NT2/D1 (cell line): ENCODE measurements around the gene ZNF438.
"Not testable (repeated sequence)": the region's sequence is repeated elsewhere in the genome, so short reads cannot be mapped to it uniquely, and the experiment has no call there.

ENCODE experiments used
- DNase-seq: peaks from one replicate; pipeline ENCODE4 v3.0.0-alpha.2; 2011; ENCODE audit warnings: low read depth, low spot score
- H3K27me3 ChIP-seq: 2 replicates; pipeline ENCODE4 v1.6.0; 2011; ENCODE audit warnings: mild to moderate bottlenecking; ENCODE audit not compliant: insufficient read length, insufficient read depth
- H3K36me3 ChIP-seq: 2 replicates; pipeline ENCODE4 v1.6.1; 2011; ENCODE audit warnings: mild to moderate bottlenecking, low read length, mixed read lengths; ENCODE audit not compliant: insufficient read depth, insufficient read length
- H3K4me1 ChIP-seq: 2 replicates; pipeline ENCODE4 v1.5.1; 2011; ENCODE audit not compliant: insufficient read depth, insufficient read length
- H3K4me3 ChIP-seq: 2 replicates; pipeline ENCODE4 v1.5.1; 2011; ENCODE audit warnings: low read depth; ENCODE audit not compliant: insufficient read length
- H3K9ac ChIP-seq: 2 replicates; pipeline ENCODE4 v1.6.0; 2011; ENCODE audit warnings: low read depth; ENCODE audit not compliant: insufficient read length
- H3K9me3 ChIP-seq: 2 replicates; pipeline ENCODE4 v1.5.1; 2011; ENCODE audit warnings: mild to moderate bottlenecking, low read length; ENCODE audit not compliant: insufficient read depth
- SUZ12 ChIP-seq: IDR thresholded peaks from 2 replicates; pipeline ENCODE4 v1.6.1; 2011; ENCODE audit not compliant: insufficient read length, insufficient read depth; ENCODE audit errors: extremely low read depth
- YY1 ChIP-seq: IDR thresholded peaks from 2 replicates; pipeline ENCODE4 v1.6.1; 2011; ENCODE audit not compliant: insufficient read length, insufficient read depth
- ZNF274 ChIP-seq: IDR thresholded peaks from 2 replicates; pipeline ENCODE4 v1.6.1; 2011; ENCODE audit warnings: mild to moderate bottlenecking, low read depth, low read length

ZNF438 gene

DNA sequence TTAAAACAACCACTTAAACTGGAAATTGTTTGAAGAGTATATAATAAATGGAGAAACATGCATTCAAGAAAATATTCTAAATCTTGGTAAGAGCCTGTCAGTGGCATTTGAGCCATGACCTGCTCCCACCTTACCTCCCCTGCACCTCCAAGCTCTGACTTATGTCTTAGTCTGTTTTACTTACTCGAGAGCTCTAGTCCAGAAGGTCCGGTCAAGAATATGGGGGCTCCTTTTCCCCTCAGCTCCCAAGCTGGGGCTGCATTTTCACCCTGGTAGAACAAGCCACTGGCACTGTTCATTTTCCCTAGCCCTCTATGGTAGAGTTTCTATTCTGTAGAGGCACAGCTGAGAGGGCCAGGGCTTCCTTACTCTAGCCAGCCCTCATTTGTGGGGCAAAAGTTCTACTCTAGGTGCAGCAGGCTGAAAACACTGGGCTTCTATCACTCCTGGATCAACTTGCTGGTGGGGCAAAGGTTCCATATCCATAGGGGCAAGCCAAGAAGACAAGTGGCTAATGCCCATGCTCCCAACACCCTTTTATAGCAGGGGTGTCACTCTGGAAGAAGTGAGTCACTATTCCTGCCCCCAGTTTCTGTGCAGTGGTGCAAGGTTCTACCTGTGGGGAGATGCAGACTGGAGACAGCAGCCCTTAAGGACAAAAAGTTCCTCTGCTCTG lies 40.6 kb downstream of the ZNF438 start:
- DNase-seq, result no peak
- H3K36me3 ChIP-seq, result no peaks in the 10 kb centered on the region
- H3K27me3 ChIP-seq, result no peaks in the 10 kb centered on the region
- peaks cover 23% of the 10 kb centered on the region for H3K9me3 ChIP-seq
- no peak overlapping the region for H3K4me3 ChIP-seq
- H3K9ac ChIP-seq, result no peak overlapping the region
- TF ChIP-seq SUZ12 (no peak), YY1 (no peak), ZNF274 (no peak)
- no peaks in the 10 kb centered on the region for H3K4me1 ChIP-seq

DNA sequence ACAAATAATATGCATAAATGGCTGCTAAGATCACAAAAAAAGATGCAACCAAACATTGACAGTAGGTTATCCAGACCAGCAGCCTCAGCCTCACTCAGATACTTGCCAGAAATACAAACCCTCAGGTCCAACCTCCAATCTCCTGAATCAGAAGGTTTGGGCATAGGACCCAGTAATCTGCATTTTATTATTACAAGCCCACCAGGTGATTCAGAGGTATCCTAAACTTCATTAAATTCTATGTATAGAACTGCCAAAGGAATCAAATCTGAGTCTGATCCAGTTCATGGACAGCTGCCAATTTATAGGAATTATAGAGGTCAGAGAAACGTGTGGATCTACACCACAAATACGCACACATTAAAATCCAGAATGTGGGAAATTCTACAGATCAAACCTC lies 41.3 kb downstream of the ZNF438 start:
- Histone ChIP-seq H3K9ac (no peak overlapping the region), H3K4me1 (no peaks in the 10 kb centered on the region), H3K36me3 (no peaks in the 10 kb centered on the region), H3K4me3 (no peak overlapping the region), H3K27me3 (no peaks in the 10 kb centered on the region), H3K9me3 (peaks cover 23% of the 10 kb centered on the region)
- no peak for TF ChIP-seq YY1
- TF ChIP-seq SUZ12, result no peak
- DNase-seq, result no peak

DNA sequence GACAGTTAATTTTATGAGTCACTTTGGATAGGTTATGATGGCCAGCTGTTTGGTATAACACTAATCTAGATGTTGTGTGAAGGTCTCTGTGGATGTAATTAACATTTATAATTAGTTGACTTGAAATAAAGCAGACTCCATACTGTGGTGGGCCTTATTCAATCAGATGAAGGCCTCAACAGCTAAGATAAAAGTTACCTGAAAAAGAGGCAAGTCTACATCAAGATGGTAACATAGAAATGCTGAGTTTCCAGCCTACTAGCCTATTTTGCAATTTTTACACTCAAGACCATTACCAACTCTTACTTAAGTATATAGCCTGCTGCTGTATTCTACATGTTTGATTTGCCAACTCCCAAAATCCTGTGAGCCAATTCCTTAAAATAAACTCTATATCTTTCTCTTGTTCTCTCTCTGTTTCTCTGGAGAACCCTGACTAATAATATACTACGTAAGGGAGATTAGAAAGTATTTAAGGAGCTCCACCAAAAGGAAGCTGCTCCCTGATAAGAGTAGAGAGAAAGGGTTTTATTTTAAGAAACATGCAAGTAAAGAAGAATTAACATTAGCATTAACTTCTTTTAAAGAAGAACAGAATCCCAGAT lies 42.7 kb downstream of the ZNF438 start:
- no peak for TF ChIP-seq SUZ12
- TF ChIP-seq YY1, result no peak
- Histone ChIP-seq H3K36me3 (no peaks in the 10 kb centered on the region), H3K27me3 (no peaks in the 10 kb centered on the region), H3K9ac (no peak overlapping the region), H3K9me3 (peaks cover 16% of the 10 kb centered on the region), H3K4me1 (no peaks in the 10 kb centered on the region), H3K4me3 (no peak overlapping the region)
- no peak for DNase-seq

GRCh38 chr10:30987463-30987862 lies 44.2 kb downstream of the ZNF438 start:
- no peak overlapping the region for H3K4me3 ChIP-seq
- no peaks in the 10 kb centered on the region for H3K27me3 ChIP-seq
- H3K9ac ChIP-seq, result no peak overlapping the region
- H3K36me3 ChIP-seq, result no peaks in the 10 kb centered on the region
- H3K9me3 ChIP-seq, result 0 out of 2 replicates have a peak, but pooled peaks cover under 1% of the 10 kb centered on the region
- no peak for DNase-seq
- no peaks in the 10 kb centered on the region for H3K4me1 ChIP-seq
- no peak for TF ChIP-seq ZNF274
- no peak for TF ChIP-seq SUZ12
- TF ChIP-seq YY1, result no peak

- Histone ChIP-seq H3K4me1 (no peaks in the 10 kb centered on the region), H3K36me3 (no peaks in the 10 kb centered on the region), H3K4me3 (no peak overlapping the region), H3K27me3 (no peaks in the 10 kb centered on the region), H3K9me3 (no peaks in the 10 kb centered on the region), H3K9ac (no peak overlapping the region)
- TF ChIP-seq SUZ12 (no peak), YY1 (no peak), ZNF274 (no peak)
- no peak for DNase-seq
These were observed 45.6 kb downstream of the ZNF438 start for GRCh38 chr10:30986053-30986555.

- Histone ChIP-seq H3K27me3 (no peaks in the 10 kb centered on the region), H3K9ac (no peak overlapping the region), H3K4me1 (no peaks in the 10 kb centered on the region), H3K9me3 (no peaks in the 10 kb centered on the region), H3K36me3 (no peaks in the 10 kb centered on the region), H3K4me3 (no peak overlapping the region)
- no peak for TF ChIP-seq ZNF274
- no peak for DNase-seq
These were observed 46.2 kb downstream of the ZNF438 start for GRCh38 chr10:30985512-30985911.

DNA sequence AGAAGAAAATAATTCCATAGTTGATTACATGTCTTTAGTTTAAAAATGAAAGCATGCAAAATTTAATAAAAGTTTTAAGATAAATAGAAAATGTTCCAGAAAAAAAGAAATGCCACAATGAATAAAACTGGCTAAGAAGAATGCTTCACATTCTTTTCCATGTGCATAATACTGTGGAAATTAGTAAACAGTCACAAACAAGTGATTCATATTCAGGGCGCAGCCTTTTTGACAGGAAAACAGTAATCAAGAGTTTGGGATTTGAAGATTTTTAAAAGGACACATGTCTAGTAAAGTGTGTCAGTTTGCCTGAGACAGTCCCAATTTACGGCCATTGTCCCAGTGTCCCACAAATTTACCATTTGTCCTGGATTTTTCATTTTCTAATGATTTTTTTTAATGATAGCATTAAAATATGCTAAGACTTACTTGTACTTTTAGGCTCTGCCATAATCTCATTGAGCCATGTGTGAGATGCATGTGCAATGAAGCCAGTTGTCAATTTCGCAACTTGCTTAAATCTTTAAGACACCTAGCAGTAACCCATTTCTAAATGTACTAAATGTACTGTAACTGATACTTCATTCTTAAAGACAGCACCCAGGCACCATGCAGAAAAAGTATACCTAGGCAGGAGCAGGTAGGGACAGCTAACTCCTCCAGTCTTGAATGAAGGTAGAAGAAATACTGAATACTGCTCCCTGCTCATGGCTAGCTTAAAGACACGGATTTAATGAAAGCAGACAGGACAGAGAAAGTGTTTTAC lies 46.9 kb downstream of the ZNF438 start:
- no peak for DNase-seq

DNA sequence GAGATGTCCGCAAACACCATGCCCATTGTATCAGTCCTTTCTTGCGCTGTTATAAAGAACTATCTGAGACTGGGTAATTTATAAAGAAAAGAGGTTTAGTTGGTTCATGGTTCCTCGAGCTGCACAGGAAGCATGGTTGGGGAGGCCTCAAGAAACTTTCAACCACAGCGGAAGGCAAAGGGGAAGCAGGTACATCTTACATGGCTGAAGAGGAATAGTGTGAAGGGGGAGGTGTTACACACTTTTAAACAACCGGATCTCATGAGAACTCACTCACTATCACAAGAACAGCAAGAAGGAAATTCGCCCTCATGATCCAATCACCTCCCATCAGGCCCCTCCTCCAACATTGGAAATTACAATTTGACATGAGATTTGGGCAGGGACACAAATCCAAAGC lies 48.5 kb downstream of the ZNF438 start:
- not testable (repeated sequence) for DNase-seq, H3K9me3 ChIP-seq, H3K27me3 ChIP-seq, H3K4me3 ChIP-seq, H3K4me1 ChIP-seq, H3K9ac ChIP-seq, H3K36me3 ChIP-seq

More for the DNA sequence above, 46.9 kb downstream of the ZNF438 start:
- no peak overlapping the region for H3K4me3 ChIP-seq
- TF ChIP-seq SUZ12 (no peak), YY1 (no peak), ZNF274 (no peak)
- no peaks in the 10 kb centered on the region for H3K36me3 ChIP-seq
- no peaks in the 10 kb centered on the region for H3K9me3 ChIP-seq
- H3K27me3 ChIP-seq, result no peaks in the 10 kb centered on the region
- no peak overlapping the region for H3K9ac ChIP-seq
- H3K4me1 ChIP-seq, result no peaks in the 10 kb centered on the region
